Stimulated activated CD4-positive, alpha-beta T cell treated with anti-CD3 and anti-CD28 coated beads, Interleukin-4, amount 100 ng/mL, for 24 hours (primary cell): ENCODE measurements around the gene SLC25A40.
"Not testable (repeated sequence)": the region's sequence is repeated elsewhere in the genome, so short reads cannot be mapped to it uniquely, and the experiment has no call there.

Experiments used
- DNase-seq: peaks from one replicate; pipeline ENCODE4 v3.0.0-alpha.2; 2020

The SLC25A40 gene, protein sequence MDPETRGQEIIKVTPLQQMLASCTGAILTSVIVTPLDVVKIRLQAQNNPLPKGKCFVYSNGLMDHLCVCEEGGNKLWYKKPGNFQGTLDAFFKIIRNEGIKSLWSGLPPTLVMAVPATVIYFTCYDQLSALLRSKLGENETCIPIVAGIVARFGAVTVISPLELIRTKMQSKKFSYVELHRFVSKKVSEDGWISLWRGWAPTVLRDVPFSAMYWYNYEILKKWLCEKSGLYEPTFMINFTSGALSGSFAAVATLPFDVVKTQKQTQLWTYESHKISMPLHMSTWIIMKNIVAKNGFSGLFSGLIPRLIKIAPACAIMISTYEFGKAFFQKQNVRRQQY

GRCh38 chr7:87876040-87876868 lies at the start of gene SLC25A40, which contains the start of gene DBF4:
TSS of gene SLC25A40 (minus strand) at chr7:87876360. CDS start at chr7:87858727, 17,633 bp downstream.
TSS of gene DBF4 (plus strand) at chr7:87876493. CDS start at chr7:87876733, 240 bp downstream.
- peak; percentile 95 for DNase-seq

DNA sequence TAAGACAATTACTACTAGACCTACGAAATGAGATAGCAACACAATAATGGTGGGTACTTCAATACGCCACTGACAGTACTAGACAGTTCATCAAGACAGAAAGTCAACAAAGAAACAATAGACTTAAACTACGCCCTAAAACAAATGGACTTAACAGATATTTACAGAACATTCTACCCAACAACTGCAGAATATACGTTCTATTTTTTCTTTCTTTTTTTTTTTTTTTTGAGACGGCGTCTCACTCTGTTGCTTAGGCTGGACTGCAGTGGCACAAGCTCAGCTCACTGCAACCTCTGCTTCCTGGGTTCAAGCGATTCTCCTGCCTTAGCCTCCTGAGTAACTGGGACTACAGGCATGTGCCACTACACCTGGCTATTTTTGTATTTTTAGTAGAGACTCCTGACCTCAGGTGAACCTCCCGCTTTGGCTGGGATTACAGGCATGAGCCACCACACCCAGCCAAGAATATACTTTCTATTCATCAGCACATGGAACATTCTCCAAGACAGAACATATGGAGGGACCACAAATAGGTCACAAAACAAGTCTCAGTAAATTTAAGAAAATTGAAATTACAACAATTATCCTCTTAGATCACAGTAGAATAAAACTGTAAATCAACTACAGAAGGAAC lies 46.7 kb upstream of the SLC25A40 start:
- not testable (repeated sequence) for DNase-seq

DNA sequence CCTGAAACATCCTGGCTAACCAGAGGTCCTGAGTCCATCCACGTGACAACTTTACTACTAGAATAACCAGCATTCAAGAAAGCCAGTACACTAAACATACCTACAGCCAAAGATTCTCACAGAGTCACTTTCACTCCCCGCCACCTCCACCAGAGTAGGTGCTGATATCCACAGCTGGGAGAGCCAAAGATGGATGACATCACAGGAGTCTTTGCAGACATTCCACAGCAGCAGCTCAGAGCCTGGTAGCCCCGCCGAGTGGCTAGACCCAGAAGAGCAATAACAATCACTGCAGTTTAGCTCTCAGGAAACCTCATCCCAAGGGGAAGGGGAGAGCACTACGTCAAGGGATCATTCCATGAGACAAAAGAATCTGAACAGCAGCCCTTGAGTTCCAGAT lies 44.4 kb upstream of the SLC25A40 start:
- DNase-seq: no peak

DNA sequence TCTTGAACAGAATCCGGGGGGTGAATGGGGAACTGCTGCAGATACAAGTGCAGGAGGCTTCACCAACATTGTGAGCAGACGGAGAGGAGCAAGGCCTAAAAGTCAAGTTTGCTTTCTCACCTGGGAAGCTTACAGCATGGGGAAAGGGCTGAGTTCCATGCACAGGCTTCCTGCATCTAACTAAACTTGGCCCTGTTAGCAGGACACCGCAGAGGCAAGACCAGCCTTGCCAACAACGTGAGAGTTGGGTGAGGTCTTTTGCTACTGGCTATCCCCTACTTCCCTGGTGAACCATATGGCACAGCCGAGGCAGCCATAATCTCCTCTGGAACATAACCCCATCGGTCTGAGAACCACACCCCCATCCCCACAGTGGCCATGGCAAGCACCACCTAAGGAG lies 43.7 kb upstream of the SLC25A40 start:
- DNase-seq: no peak

DNA sequence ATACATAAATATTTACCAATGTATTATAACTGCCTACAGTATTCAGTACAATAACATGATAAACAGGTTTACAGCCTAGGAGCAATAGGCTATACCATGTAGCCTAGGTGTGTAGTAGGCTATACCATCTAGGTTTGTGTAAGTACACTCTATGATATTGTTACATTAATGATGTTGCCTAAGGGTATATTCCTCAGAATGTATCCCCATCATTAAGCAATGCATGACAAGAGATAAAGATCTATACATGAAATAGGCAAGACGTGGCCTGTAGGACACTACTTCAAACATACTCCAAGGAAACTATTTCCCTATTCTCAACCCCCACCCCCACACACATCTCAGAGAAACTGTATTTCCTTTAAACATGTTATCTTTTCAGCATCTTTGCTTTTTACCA lies 42.6 kb upstream of the SLC25A40 start:
- no peak for DNase-seq

GRCh38 chr7:87912121-87912520 lies 36.0 kb upstream of the SLC25A40 start:
- DNase-seq: no peak

DNA sequence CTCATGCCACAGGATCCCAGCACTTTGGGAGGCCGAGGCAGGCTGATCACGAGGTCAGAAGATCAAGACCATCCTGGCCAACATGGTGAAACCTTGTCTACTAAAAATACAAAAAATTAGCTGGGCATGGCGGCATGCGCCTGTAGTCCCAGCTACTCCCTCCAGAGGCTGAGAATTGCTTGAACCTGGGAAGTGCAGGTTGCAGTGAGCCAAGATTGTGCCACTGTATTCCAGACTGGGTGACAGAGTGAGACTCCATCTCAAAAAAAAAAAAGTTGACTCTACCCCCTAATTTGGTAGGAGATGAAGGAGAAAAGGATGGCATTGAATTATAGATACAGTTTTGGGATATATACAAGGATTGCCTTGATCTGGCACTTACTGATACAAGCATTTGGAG lies 32.7 kb upstream of the SLC25A40 start:
- not testable (repeated sequence) for DNase-seq

DNA sequence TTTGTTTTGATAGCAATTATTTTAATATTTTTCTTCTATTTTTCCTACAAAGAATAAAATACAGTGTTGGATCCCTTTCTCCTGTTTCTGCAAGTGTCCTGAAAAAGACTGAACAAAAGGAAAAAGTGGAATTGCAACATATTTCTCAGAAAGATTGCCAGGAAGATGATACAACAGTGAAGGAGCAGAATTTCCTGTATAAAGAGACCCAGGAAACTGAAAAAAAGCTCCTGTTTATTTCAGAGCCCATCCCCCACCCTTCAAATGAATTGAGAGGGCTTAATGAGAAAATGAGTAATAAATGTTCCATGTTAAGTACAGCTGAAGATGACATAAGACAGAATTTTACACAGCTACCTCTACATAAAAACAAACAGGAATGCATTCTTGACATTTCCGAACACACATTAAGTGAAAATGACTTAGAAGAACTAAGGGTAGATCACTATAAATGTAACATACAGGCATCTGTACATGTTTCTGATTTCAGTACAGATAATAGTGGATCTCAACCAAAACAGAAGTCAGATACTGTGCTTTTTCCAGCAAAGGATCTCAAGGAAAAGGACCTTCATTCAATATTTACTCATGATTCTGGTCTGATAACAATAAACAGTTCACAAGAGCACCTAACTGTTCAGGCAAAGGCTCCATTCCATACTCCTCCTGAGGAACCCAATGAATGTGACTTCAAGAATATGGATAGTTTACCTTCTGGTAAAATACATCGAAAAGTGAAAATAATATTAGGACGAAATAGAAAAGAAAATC lies 31.2 kb upstream of the SLC25A40 start:
- not testable (repeated sequence) for DNase-seq

DNA sequence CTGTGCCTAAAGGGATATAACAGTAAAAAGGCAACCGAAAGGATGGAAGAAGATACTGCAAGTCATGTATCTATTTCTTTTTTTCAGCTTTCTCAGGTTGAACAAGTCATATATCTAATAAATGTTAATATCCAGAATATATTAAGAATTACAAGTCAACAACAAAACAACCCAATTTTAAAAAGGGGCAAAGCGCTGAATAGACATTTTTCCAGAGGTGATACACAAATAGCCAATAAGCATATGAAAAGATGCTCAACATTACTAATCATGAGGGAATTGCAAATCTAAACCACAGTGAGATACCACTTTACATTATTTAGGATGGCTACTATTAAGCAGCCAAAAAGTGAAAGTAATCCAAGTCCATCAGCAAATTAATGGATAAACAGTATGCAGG lies 23.1 kb upstream of the SLC25A40 start:
- no peak for DNase-seq

GRCh38 chr7:87895363-87895762 lies 19.2 kb upstream of the SLC25A40 start:
- no peak for DNase-seq

DNA sequence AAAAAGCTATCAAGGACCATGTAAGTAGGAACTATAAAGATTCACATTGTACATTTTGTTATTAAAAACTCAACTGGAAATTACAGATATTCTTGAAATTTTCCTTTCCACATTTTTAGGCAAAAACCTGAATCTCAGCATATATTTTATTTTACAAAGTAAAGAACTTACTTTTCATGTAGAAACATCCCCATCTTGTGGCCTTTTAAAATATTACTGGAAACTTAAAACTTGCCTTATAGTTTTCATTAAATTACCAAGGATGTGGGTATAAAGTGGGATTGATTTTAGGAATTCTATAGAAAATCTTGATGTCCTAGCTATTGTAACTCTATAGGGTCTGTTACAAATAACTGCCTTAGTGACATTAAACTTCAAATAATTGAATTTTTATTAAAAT lies 10.7 kb upstream of the SLC25A40 start:
- no peak for DNase-seq

- DNase-seq: no peak
These were observed 8.9 kb upstream of the SLC25A40 start for GRCh38 chr7:87885018-87885417.

GRCh38 chr7:87882151-87882937 lies 6.2 kb upstream of the SLC25A40 start:
- no peak for DNase-seq

GRCh38 chr7:87878208-87878735 lies 2.1 kb upstream of the SLC25A40 start:
- no peak for DNase-seq

GRCh38 chr7:87877366-87878040 lies 1.3 kb upstream of the SLC25A40 start:
- no peak for DNase-seq

DNA sequence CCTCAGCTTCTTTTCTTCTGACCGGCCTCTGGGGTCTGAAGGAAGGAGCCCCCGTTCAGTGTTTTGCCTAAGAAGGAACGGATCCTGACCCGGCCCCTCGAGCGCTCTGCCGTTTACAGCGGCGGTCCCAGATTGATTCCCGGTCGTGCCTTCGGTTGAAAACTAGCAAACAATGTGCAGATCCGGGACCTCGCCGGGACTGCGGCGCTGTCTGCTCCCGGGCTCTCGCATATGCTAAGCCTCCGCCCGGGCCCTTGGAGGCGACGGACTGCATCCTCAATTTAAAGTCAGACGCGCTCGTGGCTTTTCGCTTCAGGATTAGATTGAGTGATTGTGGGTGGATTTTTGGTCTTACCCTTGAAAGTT lies 692 bp upstream of the SLC25A40 start:
- DNase-seq: peak; percentile 51

- DNase-seq: no peak
These were observed 765 bp downstream of the SLC25A40 start for GRCh38 chr7:87875151-87876039.

- no peak for DNase-seq
These were observed 2.1 kb downstream of the SLC25A40 start for GRCh38 chr7:87874066-87874465.

- DNase-seq: not testable (repeated sequence)
These were observed 2.8 kb downstream of the SLC25A40 start for GRCh38 chr7:87873328-87873727.

DNA sequence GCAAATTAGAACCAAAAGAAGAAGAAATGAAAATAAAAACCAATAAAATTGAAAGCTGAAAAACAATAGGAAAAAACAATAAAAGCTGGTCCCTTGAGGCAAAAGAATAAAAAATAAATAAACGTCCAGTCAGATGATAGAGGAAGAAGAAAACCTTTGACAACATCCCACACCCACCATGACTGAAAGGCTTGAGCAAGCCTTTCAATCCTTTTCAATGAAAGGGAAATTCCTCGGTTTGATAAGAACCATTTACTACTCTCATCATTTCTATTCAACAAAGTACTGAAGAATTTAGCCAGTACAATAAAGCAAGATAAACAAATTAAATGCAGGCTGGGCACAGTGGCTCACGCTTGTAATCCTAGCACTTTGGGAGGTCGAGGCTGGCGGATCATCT lies 3.8 kb downstream of the SLC25A40 start:
- DNase-seq: no peak
